GM12878 (cell line): Measurements from ENCODE around the gene GPR141. TPM values are rescaled to one million over a fixed set of nuclear protein-coding genes. Genes with fewer than 3 reads are reported as not detected.

ENCODE experiments used
- ATAC-seq: fragments of 200-7000 bp; cut with Tn5 transposase; 3 replicates; pipeline ENCODE4 v1.9.1; 2020; ENCODE audit warnings: mild to moderate bottlenecking, moderate library complexity
- BruUV-seq: library from RNA; stranded (reverse); fragments of 400-500 nt; replicated peaks from 2 replicates; lab custom pipeline; 2021; lab: Mats Ljungman, UMichigan
- CTCF ChIA-PET: fragments of 300-600 bp; sonication (Branson Sonifier 250); formaldehyde crosslinking; extraction: SDS; loops from one replicate; lab custom pipeline; 2021; ENCODE audit warnings: inconsistent platforms; lab: Yijun Ruan, JAX
- POLR2A ChIA-PET: fragments of 350-600 bp; formaldehyde crosslinking; extraction: SDS; loops from one replicate; lab custom pipeline; 2021; ENCODE audit warnings: inconsistent platforms; lab: Charles Lee
- RAD21 ChIA-PET: fragments of 300-600 bp; sonication (Branson Sonifier 250); formaldehyde crosslinking; loops from one replicate; lab custom pipeline; 2023; ENCODE audit warnings: antibody characterized with exemption; ENCODE audit not compliant: unreplicated experiment; lab: Charles Lee
- SMC1A ChIA-PET: fragments of 300-600 bp; sonication (Branson Sonifier 250); formaldehyde crosslinking; loops from one replicate; lab custom pipeline; 2023; ENCODE audit not compliant: unreplicated experiment, uncharacterized antibody; lab: Charles Lee
- DNase-seq: peaks from one replicate; pipeline ENCODE4 v3.0.0-alpha.2; 2011; ENCODE audit warnings: low read depth, low spot score
- FAIRE-seq: peaks from 3 replicates; lab custom pipeline; 2011; peaks lifted over from hg19 to GRCh38; lab: Jason Lieb, UNC
- H2AFZ ChIP-seq: 2 replicates; pipeline ENCODE4 v1.6.0; 2011; ENCODE audit warnings: low read depth, low read length, control low read depth; ENCODE audit not compliant: control insufficient read depth
- H3K27ac ChIP-seq: 2 replicates; pipeline ENCODE4 v1.5.1; 2011; ENCODE audit warnings: control low read depth; ENCODE audit not compliant: control insufficient read depth, insufficient read depth
- H3K27me3 ChIP-seq, 2 experiments: replicated peaks in 1 of 2; 2 replicates each; pipeline versions ENCODE4 v1.6.0 to v1.6.1; 2011; ENCODE audit warnings: low read length in 1 of 2; ENCODE audit not compliant: control insufficient read depth in 2 of 2, insufficient read depth in 2 of 2
- H3K36me3 ChIP-seq, 2 experiments: 2 replicates each; pipeline ENCODE4 v1.5.1; 2011; ENCODE audit warnings: low read length in 1 of 2; ENCODE audit not compliant: control insufficient read depth in 2 of 2, insufficient read depth in 2 of 2
- H3K4me1 ChIP-seq: 2 replicates; pipeline ENCODE4 v1.6.1; 2011; ENCODE audit warnings: mild to moderate bottlenecking, low read length, moderate library complexity, mixed read lengths; ENCODE audit not compliant: control insufficient read depth, insufficient read depth
- H3K4me2 ChIP-seq: 2 replicates; pipeline ENCODE4 v1.6.0; 2011; ENCODE audit warnings: control low read depth; ENCODE audit not compliant: control insufficient read depth, insufficient read depth
- H3K4me3 ChIP-seq: fragments of 200-600 bp; sonication (generic); 2 replicates; pipeline ENCODE4 v1.5.1; 2016
- H3K79me2 ChIP-seq: 2 replicates; pipeline ENCODE4 v1.6.0; 2011; ENCODE audit warnings: low read length; ENCODE audit not compliant: control insufficient read depth, insufficient read depth
- H3K9ac ChIP-seq: 2 replicates; pipeline ENCODE4 v1.8.0; 2011; ENCODE audit warnings: low read length, control low read depth, mixed read lengths; ENCODE audit not compliant: control insufficient read depth, insufficient read depth
- H3K9me3 ChIP-seq: replicated peaks from 3 replicates; pipeline ENCODE4 v1.5.1; 2011; ENCODE audit warnings: mild to moderate bottlenecking, low read length; ENCODE audit not compliant: control insufficient read depth, insufficient read depth
- H4K20me1 ChIP-seq: 2 replicates; pipeline ENCODE4 v1.6.0; 2011; ENCODE audit not compliant: control insufficient read depth, insufficient read depth
- HDAC6 ChIP-seq: fragments of 200-600 bp; sonication (generic); IDR thresholded peaks from one replicate; pipeline ENCODE4 v1.8.0; 2017; ENCODE audit warnings: antibody characterized with exemption; ENCODE audit not compliant: unreplicated experiment
- JUND ChIP-seq: IDR thresholded peaks from 2 replicates; pipeline ENCODE4 v1.6.1; 2012; ENCODE audit warnings: low read depth, mild to moderate bottlenecking, low read length, improper control_type of control experiment, moderate library complexity
- MTA2 ChIP-seq: fragments of 450-650 bp; IDR thresholded peaks from 2 replicates; pipeline ENCODE4 v1.6.1; 2016; ENCODE audit warnings: low read depth, mild to moderate bottlenecking, moderate library complexity
- MTA3 ChIP-seq: IDR thresholded peaks from 2 replicates; pipeline ENCODE4 v1.6.1; 2012; ENCODE audit warnings: low read length, inconsistent platforms, borderline replicate concordance
- PAX5 ChIP-seq: IDR thresholded peaks from 2 replicates; pipeline ENCODE4 v1.6.1; 2011; ENCODE audit warnings: low read depth, low read length, borderline replicate concordance
- POLR2AphosphoS2 ChIP-seq: IDR thresholded peaks from 2 replicates; pipeline ENCODE4 v1.6.1; 2011; ENCODE audit warnings: low read depth, mild to moderate bottlenecking, low read length, improper control_type of control experiment, moderate library complexity
- RBBP5 ChIP-seq: fragments of 200-600 bp; sonication (generic); conservative IDR thresholded peaks from 2 replicates; pipeline ENCODE4 v1.6.1; 2016
- SP1 ChIP-seq: IDR thresholded peaks from one replicate; pipeline ENCODE4 v1.6.1; 2011; ENCODE audit warnings: low read depth, low read length
- SRF ChIP-seq, 2 experiments: IDR thresholded peaks; 2 replicates each; pipeline ENCODE4 v1.6.1; 2011; ENCODE audit warnings: low read depth in 2 of 2, low read length in 2 of 2, mild to moderate bottlenecking in 1 of 2, moderate library complexity in 1 of 2
- STAT3 ChIP-seq: IDR thresholded peaks from 2 replicates; pipeline ENCODE4 v1.6.1; 2011; ENCODE audit warnings: low read depth, low read length, improper control_type of control experiment
- TBL1XR1 ChIP-seq: IDR thresholded peaks from 2 replicates; pipeline ENCODE4 v1.6.1; 2012; ENCODE audit warnings: low read depth, low read length, improper control_type of control experiment
- TCF12 ChIP-seq: IDR thresholded peaks from 2 replicates; pipeline ENCODE4 v1.6.1; 2011; ENCODE audit warnings: low read depth, mild to moderate bottlenecking, low read length
- WGBS: methylation state at CpG from one replicate; pipeline ENCODE4 v1.1.6; 2016; ENCODE audit warnings: low lambda C conversion rate; ENCODE audit not compliant: insufficient replicate concordance, insufficient coverage; ENCODE audit errors: missing lambda C conversion rate; 5-methylcytosine and 5-hydroxymethylcytosine counted together
- in situ Hi-C: fragments of 300-500 bp; cut with MboI; formaldehyde crosslinking; loops from 9 replicates; pipeline ENCODE4 v1.14.3; 2018; ENCODE audit warnings: mixed read lengths
- intact Hi-C: fragments of 100-400 bp; cut with micrococcal nuclease; formaldehyde crosslinking; loops from one replicate; pipeline ENCODE4 v1.14.2; 2022; ENCODE audit not compliant: unreplicated experiment
- polyA plus RNA-seq, 11 experiments: library from polyadenylated mRNA; depleted of rRNA in 4 of 11; unstranded in 6 of 11; stranded (reverse) in 5 of 11; fragments of >200 nt; fragmentation: Nextera tagmentation in 4 of 11; fragmentation: Illumina TruSeq in 1 of 11; extraction: Ambion mirVana in 4 of 11; extraction: Trizol in 1 of 11; gene quantifications; 1 replicate in 1 of 11; 2 replicates in 10 of 11; pipeline versions ENCODE4 v1.2.1 to v1.2.3, GENCODE V29; 2011 to 2016; ENCODE audit warnings: inconsistent platforms in 2 of 11, missing spikeins in 2 of 11, low read depth in 1 of 11
- total RNA-seq, 4 experiments: library from RNA; depleted of rRNA in 3 of 4; stranded (reverse); fragments of >200 nt in 3 of 4; fragmentation: Illumina TruSeq in 1 of 4; extraction: Trizol in 1 of 4; gene quantifications; 2 replicates each; pipeline versions ENCODE4 v1.2.1 to v1.2.3, GENCODE V29; 2013 to 2021

GPR141 gene
- total and polyA plus RNA-seq, 10 of the 15 experiments (the other 5 are each of a cell fraction or from before 2014, with no cell fraction given) = 0.56 to 3.9 (median 1.2) TPM

GRCh38 chr7:37714606-37715005 lies 31.0 kb downstream of the GPR141 start:
- no peak for FAIRE-seq
- ChIA-PET CTCF (no interaction called here), POLR2A (no interaction called here)

GRCh38 chr7:37718585-37718984 lies 35.0 kb downstream of the GPR141 start:
- no TSS peak for BruUV-seq
- TF ChIP-seq MTA2 (no peak), PAX5 (0 out of 2 replicates have a peak, but pooled peaks have one; percentile 18)
- peak overlapping the region; percentile 66; the same call in 1 of the 2 replicates for H2AFZ ChIP-seq
- no peaks in the 10 kb centered on the region for H3K79me2 ChIP-seq
- in situ Hi-C loops (no loop called here), intact Hi-C loops (no loop called here)
- H3K27ac ChIP-seq = no peak overlapping the region
- ChIA-PET CTCF (interaction anchor here (1.0 to 4.1 kb wide), 10 partner anchors 9 to 116 kb away, joined by 3 to 22 read pairs (median 6); no protein-coding TSS in a partner anchor), RAD21 (interaction anchor here (1.4 to 1.5 kb wide), 5 partner anchors 9 to 118 kb away, joined by 4 to 8 read pairs (median 4); partner anchors contain the start of gene GPR141), POLR2A (interaction anchor here (1.2 to 1.9 kb wide), 2 partner anchors 9 to 11 kb away, joined by 4 to 6 read pairs; no protein-coding TSS in a partner anchor), SMC1A (interaction anchor here (1.0 to 5.5 kb wide), 11 partner anchors 9 to 152 kb away, joined by 3 to 48 read pairs (median 5); no protein-coding TSS in a partner anchor)
- H3K4me2 ChIP-seq = peak overlapping the region; percentile 57
- H3K9me3 ChIP-seq = no peaks in the 10 kb centered on the region; the same call in 2 of the 3 replicates
- peaks cover 8% of the 10 kb centered on the region for H3K4me1 ChIP-seq
- H3K36me3 ChIP-seq = no peaks in the 10 kb centered on the region
- no peak overlapping the region for H3K9ac ChIP-seq
- H3K27me3 ChIP-seq = no peaks in the 10 kb centered on the region
- no peak for FAIRE-seq
- H4K20me1 ChIP-seq = no peaks in the 10 kb centered on the region
- ATAC-seq = peak; percentile 89
- DNase-seq = no peak
- no peak overlapping the region for H3K4me3 ChIP-seq
- WGBS = 5% methylated on average over 2 of the region's 2 CpGs

More at GRCh38 chr7:37714606-37715005, 31.0 kb downstream of the GPR141 start:
- no peak overlapping the region for H3K4me3 ChIP-seq
- RAD21 ChIA-PET = no interaction called here
- intact Hi-C loops = no loop called here
- WGBS = 46% methylated on average over 2 of the region's 2 CpGs
- H3K4me2 ChIP-seq = no peak overlapping the region
- peaks cover 14% of the 10 kb centered on the region for H3K4me1 ChIP-seq
- no peaks in the 10 kb centered on the region for H4K20me1 ChIP-seq
- TF ChIP-seq JUND (no peak), MTA3 (no peak), POLR2AphosphoS2 (no peak), HDAC6 (no peak), SRF (IDR thresholded peaks at IDR 0.05; ENCODE audit: low read depth in 2 of 2, low read length in 2 of 2) (no peak), SP1 (no peak), RBBP5 (no peak), TCF12 (no peak), STAT3 (no peak), TBL1XR1 (no peak)
- TF ChIP-seq, all 136 proteins: peak for 0
- Histone ChIP-seq H3K27me3 (no peaks in the 10 kb centered on the region), H3K79me2 (no peaks in the 10 kb centered on the region), H3K27ac (no peak overlapping the region), H3K36me3 (no peaks in the 10 kb centered on the region), H2AFZ (no peak overlapping the region), H3K9me3 (no peaks in the 10 kb centered on the region; the same call in 2 of the 3 replicates), H3K9ac (no peak overlapping the region)
- DNase-seq (no peak), ATAC-seq (no peak)
- SMC1A ChIA-PET = interaction anchor here (0.6 kb wide), 1 partner anchor 506 kb away, joined by 3 read pairs; no protein-coding TSS in a partner anchor
- in situ Hi-C loops = no loop called here
- no TSS peak for BruUV-seq
